Loucy (cell line): ENCODE results near the gene C16orf78.
A peak's percentile ranks its signal among the peaks of the same experiment; 100 is the strongest.

ENCODE experiments used
- EZH2phosphoT487 ChIP-seq: fragments of 200-600 bp; IDR thresholded peaks from 2 replicates; pipeline ENCODE4 v1.6.1; 2018; ENCODE audit warnings: antibody characterized with exemption, mild to moderate bottlenecking, moderate library complexity, borderline replicate concordance
- TF ChIP-seq, protein P1 (sequence below): fragments of 200-600 bp; sonication (generic); conservative IDR thresholded peaks from 2 replicates; pipeline ENCODE4 v1.5.1; 2014; ENCODE audit warnings: mild to moderate bottlenecking, antibody characterized with exemption, low read length

DNA sequence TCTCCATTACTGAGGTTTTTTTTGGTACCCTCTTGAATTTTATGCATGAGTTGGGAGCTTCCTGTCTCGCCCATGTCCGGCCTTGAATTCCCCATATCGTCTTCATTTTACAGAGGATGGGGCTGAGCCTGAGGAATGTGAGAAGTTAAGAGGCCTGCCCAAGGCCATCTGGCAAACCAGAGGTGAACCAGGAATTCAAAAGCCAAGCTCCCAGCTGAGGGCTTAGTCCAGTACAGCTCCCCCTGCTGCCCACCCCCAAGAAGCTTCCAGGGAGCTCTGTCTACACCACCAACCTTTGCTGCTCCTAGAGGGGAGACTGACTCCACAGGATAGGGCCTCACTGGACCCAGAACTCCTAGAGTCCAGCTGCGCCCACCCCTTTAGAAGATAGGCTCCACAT is 20.7 kb upstream of the C16orf78 start:
- TF ChIP-seq, protein P1, sequence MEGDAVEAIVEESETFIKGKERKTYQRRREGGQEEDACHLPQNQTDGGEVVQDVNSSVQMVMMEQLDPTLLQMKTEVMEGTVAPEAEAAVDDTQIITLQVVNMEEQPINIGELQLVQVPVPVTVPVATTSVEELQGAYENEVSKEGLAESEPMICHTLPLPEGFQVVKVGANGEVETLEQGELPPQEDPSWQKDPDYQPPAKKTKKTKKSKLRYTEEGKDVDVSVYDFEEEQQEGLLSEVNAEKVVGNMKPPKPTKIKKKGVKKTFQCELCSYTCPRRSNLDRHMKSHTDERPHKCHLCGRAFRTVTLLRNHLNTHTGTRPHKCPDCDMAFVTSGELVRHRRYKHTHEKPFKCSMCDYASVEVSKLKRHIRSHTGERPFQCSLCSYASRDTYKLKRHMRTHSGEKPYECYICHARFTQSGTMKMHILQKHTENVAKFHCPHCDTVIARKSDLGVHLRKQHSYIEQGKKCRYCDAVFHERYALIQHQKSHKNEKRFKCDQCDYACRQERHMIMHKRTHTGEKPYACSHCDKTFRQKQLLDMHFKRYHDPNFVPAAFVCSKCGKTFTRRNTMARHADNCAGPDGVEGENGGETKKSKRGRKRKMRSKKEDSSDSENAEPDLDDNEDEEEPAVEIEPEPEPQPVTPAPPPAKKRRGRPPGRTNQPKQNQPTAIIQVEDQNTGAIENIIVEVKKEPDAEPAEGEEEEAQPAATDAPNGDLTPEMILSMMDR, result peak; percentile 64
- TF ChIP-seq EZH2phosphoT487, result no peak
